ENCODE data around the gene CFAP157.

DNA sequence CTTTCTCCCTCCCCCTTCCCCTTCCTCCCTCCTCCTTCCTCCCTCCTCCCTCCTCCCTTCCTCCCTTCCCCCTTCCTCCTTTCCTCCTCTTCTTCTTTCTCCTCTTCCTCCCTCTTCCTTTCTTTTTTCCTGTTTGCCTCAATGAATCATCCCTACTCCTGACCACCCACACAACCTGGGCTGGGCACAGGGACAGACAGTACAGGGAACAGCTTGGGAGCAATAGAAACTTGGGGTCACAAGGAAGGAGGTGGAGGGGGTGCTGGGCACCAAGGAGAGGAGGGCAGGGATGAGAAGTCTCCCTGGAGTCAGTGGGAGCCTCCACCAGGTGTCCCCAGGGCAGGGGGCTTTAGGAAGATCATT, 14.1 kb downstream of the CFAP157 start:
- TF ChIP-seq, protein P1, sequence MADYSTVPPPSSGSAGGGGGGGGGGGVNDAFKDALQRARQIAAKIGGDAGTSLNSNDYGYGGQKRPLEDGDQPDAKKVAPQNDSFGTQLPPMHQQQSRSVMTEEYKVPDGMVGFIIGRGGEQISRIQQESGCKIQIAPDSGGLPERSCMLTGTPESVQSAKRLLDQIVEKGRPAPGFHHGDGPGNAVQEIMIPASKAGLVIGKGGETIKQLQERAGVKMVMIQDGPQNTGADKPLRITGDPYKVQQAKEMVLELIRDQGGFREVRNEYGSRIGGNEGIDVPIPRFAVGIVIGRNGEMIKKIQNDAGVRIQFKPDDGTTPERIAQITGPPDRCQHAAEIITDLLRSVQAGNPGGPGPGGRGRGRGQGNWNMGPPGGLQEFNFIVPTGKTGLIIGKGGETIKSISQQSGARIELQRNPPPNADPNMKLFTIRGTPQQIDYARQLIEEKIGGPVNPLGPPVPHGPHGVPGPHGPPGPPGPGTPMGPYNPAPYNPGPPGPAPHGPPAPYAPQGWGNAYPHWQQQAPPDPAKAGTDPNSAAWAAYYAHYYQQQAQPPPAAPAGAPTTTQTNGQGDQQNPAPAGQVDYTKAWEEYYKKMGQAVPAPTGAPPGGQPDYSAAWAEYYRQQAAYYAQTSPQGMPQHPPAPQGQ (CRISPR knock-in tag; IDR thresholded peaks at IDR 0.05; ENCODE audit: borderline replicate concordance) = no peak
- TF ChIP-seq JUND (CRISPR knock-in tag; IDR thresholded peaks at IDR 0.05) (no peak), CTCF (CRISPR knock-in tag; IDR thresholded peaks at IDR 0.05) (no peak), KAT2B (IDR thresholded peaks at IDR 0.05; ENCODE audit: borderline replicate concordance, low read depth, low read length) (no peak)
